Esophagus mucosa (tissue), 1 donor: Measurements from ENCODE around the gene KDM2B. TPM values are rescaled to one million over a fixed set of nuclear protein-coding genes. Genes with fewer than 3 reads are reported as not detected.
"Not testable (repeated sequence)": the region's sequence is repeated elsewhere in the genome, so short reads cannot be mapped to it uniquely, and the experiment has no call there.

Experiments
- ATAC-seq: fragments of 200-7000 bp; cut with Tn5 transposase; one replicate; pipeline ENCODE4 v1.9.1; 2020
- total RNA-seq: library from RNA; stranded (reverse); gene quantifications from one replicate; pipeline ENCODE4 v1.2.4, GENCODE V29; 2023
- donor health status: DM: yes; HTN: yes; CAD: no.

KDM2B gene
- total RNA-seq, 1 donor from 2014 or later: 20.0 TPM

- not testable (repeated sequence) for ATAC-seq
Measured at GRCh38 chr12:121583334-121583661, 2.5 kb upstream of the KDM2B start.

GRCh38 chr12:121582583-121583333 is 1.9 kb upstream of the KDM2B start:
- no peak for ATAC-seq

- no peak for ATAC-seq
Measured at GRCh38 chr12:121581686-121582429, 1.0 kb upstream of the KDM2B start.

DNA sequence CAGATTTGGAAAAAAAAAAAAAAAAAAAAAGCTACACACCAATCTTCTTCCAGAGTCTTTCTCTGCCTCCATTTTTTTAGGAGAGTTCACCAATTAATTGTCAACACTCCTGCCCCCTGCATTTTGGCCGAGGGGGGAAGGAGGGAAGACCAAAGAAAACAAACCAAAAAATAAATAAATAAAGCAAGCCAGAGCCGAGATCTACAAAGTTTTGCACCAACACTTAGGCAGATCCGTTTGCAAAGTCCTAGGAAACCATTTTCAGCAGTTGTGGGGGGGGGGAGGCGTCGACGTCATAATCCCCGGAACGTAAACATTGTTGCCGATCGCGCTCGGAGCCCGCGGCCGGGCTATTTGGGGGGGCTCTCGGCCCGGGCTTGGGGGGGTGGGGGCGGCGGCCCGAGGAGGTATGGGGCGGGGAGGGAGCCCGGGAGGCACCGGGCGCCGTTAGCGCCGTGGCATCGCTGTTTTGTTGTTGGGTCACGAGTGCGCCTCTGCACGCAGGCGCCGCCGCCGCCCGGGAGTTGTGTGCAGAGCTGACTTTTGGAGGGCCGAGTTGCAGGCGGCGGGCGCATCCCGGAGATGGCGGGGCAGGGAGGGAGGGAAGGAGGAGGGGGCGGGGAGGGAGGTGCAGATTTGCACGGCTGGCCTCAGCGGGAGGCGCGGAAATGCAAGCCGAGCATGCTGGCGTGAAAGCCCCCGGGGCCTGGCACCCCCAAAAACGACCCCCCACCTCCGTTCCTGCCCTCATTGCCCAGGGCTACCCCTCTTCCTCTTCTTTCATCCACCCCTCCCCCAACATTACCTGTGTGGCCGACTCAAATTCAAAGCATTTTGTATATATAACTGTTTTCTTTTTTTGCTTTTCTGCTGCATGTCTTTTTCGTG is 598 bp downstream of the KDM2B start:
- ATAC-seq: peak; percentile 39

GRCh38 chr12:121579190-121579791 is 1.5 kb downstream of the KDM2B start:
- ATAC-seq: peak; percentile 15

GRCh38 chr12:121578230-121579189 is 2.3 kb downstream of the KDM2B start:
- peak; percentile 4 for ATAC-seq

- ATAC-seq: no peak
Measured at GRCh38 chr12:121577443-121578180, 3.2 kb downstream of the KDM2B start.

- no peak for ATAC-seq
Measured at GRCh38 chr12:121576851-121577391, 3.9 kb downstream of the KDM2B start.

GRCh38 chr12:121575952-121576625 is 4.7 kb downstream of the KDM2B start:
- no peak for ATAC-seq

DNA sequence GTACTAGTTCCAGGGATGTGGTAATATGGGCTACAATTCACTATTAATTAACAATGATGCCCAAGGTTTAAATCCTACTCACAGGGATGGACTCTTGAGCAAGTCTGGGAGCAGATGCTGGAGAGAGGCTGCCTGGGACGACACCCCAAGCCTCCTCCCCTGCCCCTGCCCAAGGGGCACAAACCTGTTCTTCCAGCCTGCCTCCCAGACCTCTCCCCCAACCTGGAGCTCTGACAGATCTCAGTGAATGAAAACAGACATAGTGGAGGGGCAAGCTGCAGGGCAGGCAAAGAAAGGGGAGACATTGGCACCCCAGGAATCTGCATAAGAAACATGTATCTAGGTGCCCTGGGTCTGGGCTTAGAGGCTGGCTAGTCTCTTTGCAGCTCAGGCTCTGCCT is 5.8 kb downstream of the KDM2B start:
- ATAC-seq: no peak

GRCh38 chr12:121574025-121574424 is 6.8 kb downstream of the KDM2B start:
- no peak for ATAC-seq

DNA sequence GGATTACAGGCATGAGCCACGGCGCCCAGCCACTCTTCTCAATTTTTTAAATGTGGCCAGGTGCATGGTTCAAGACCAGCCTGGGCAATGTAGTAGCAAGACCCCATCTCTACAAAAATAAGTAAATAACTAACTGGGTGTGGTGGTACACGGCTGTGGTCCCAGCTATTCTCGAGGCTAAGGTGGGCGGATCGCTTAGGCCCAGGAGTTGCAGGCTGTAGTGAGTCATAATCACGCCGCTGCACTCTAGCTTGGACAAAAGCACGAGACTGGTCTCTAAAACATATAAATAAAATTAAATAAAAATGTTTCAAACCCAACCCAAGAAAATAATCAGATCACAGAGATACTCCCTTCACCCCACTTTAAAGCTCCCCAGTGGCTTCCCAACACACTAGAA is 8.9 kb downstream of the KDM2B start:
- no peak for ATAC-seq

- no peak for ATAC-seq
Measured at GRCh38 chr12:121570467-121571283, 10.1 kb downstream of the KDM2B start.

GRCh38 chr12:121568971-121569751 is 11.7 kb downstream of the KDM2B start:
- ATAC-seq: no peak

- ATAC-seq: no peak
Measured at GRCh38 chr12:121568518-121568917, 12.3 kb downstream of the KDM2B start.

- ATAC-seq: no peak
Measured at GRCh38 chr12:121565076-121565475, 15.7 kb downstream of the KDM2B start.

DNA sequence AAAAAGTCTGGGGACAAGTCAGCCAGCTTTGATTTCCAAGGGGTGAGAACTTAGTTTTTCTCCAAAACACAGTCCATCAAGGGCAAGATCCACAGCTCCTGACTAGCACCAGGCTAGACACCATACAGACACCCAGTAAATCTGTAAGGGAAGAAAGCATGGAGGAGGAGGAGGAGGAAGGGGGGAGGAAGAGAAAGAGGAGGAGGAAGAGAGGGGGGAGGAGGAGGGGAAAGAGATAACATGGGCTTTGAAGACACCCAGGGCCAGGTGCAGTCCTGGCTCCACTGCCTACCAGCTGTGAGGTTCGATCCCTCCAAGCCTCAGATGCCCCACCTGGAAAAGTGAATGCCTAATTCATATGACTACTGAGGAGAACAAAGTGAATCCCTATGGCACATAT is 18.3 kb downstream of the KDM2B start:
- no peak for ATAC-seq

GRCh38 chr12:121561009-121561395 is 19.8 kb downstream of the KDM2B start:
- no peak for ATAC-seq
